Activated naive CD8-positive, alpha-beta T cell treated with anti-CD3 and anti-CD28 coated beads, Interleukin-2, amount 50 U/mL, for 24 hours (primary cell): ENCODE results near the gene MTHFD1L.

Experiments
- ATAC-seq: fragments of 150-1000 bp; cut with Tn5 transposase; one replicate; pipeline ENCODE4 v1.10.0; 2021
- DNase-seq: peaks from one replicate; pipeline ENCODE4 v3.0.0; 2021
- H3K27ac Mint-ChIP-seq: one replicate; pipeline ENCODE4 v1.8.0; 2021; ENCODE audit warnings: mild to moderate bottlenecking, mixed read lengths
- H3K27me3 Mint-ChIP-seq: one replicate; pipeline ENCODE4 v1.8.0; 2021; ENCODE audit warnings: mixed read lengths
- H3K36me3 Mint-ChIP-seq: one replicate; pipeline ENCODE4 v1.8.0; 2021; ENCODE audit warnings: low read depth, mixed read lengths
- H3K4me1 Mint-ChIP-seq: one replicate; pipeline ENCODE4 v1.8.0; 2021; ENCODE audit warnings: mixed read lengths
- H3K4me3 Mint-ChIP-seq: one replicate; pipeline ENCODE4 v1.8.0; 2021; ENCODE audit warnings: mild to moderate bottlenecking, moderate library complexity, mixed read lengths
- H3K9me3 Mint-ChIP-seq: one replicate; pipeline ENCODE4 v1.8.0; 2021; ENCODE audit warnings: mixed read lengths

The MTHFD1L gene

GRCh38 chr6:151141685-151142084 lies 276.2 kb downstream of the MTHFD1L start:
- Mint-ChIP-seq H3K9me3 (no peaks in the 10 kb centered on the region), H3K27me3 (peaks cover 2% of the 10 kb centered on the region), H3K4me3 (no peak overlapping the region), H3K27ac (no peak overlapping the region), H3K36me3 (no peaks in the 10 kb centered on the region), H3K4me1 (no peaks in the 10 kb centered on the region)
- ATAC-seq (no peak), DNase-seq (no peak)

GRCh38 chr6:151142676-151143075 lies 277.2 kb downstream of the MTHFD1L start:
- Mint-ChIP-seq H3K36me3 (no peaks in the 10 kb centered on the region), H3K4me3 (no peak overlapping the region), H3K4me1 (no peaks in the 10 kb centered on the region), H3K27me3 (peaks cover 2% of the 10 kb centered on the region), H3K27ac (no peak overlapping the region), H3K9me3 (no peaks in the 10 kb centered on the region)
- ATAC-seq (no peak), DNase-seq (no peak)

GRCh38 chr6:151143337-151143736 lies 277.8 kb downstream of the MTHFD1L start:
- H3K9me3 Mint-ChIP-seq, result no peaks in the 10 kb centered on the region
- no peaks in the 10 kb centered on the region for H3K4me1 Mint-ChIP-seq
- no peaks in the 10 kb centered on the region for H3K36me3 Mint-ChIP-seq
- peaks cover 2% of the 10 kb centered on the region for H3K27me3 Mint-ChIP-seq
- no peak overlapping the region for H3K4me3 Mint-ChIP-seq
- H3K27ac Mint-ChIP-seq, result no peak overlapping the region
- DNase-seq, result no peak
- no peak for ATAC-seq

GRCh38 chr6:151143806-151144205 lies 278.3 kb downstream of the MTHFD1L start:
- ATAC-seq, result no peak
- Mint-ChIP-seq H3K27ac (no peak overlapping the region), H3K4me1 (no peaks in the 10 kb centered on the region), H3K36me3 (no peaks in the 10 kb centered on the region), H3K27me3 (peaks cover 2% of the 10 kb centered on the region), H3K4me3 (no peak overlapping the region), H3K9me3 (no peaks in the 10 kb centered on the region)
- DNase-seq, result no peak

- Mint-ChIP-seq H3K27ac (no peak overlapping the region), H3K27me3 (peaks cover 17% of the 10 kb centered on the region), H3K4me3 (no peak overlapping the region), H3K36me3 (no peaks in the 10 kb centered on the region), H3K9me3 (no peaks in the 10 kb centered on the region), H3K4me1 (no peaks in the 10 kb centered on the region)
- DNase-seq, result no peak
- no peak for ATAC-seq
Measured at GRCh38 chr6:151147118-151147832, 281.8 kb downstream of the MTHFD1L start.

GRCh38 chr6:151148111-151148510 lies 282.6 kb downstream of the MTHFD1L start:
- ATAC-seq (no peak), DNase-seq (no peak)
- Mint-ChIP-seq H3K27ac (no peak overlapping the region), H3K36me3 (no peaks in the 10 kb centered on the region), H3K4me1 (no peaks in the 10 kb centered on the region), H3K4me3 (no peak overlapping the region), H3K9me3 (no peaks in the 10 kb centered on the region), H3K27me3 (peaks cover 17% of the 10 kb centered on the region)

- no peak overlapping the region for H3K27ac Mint-ChIP-seq
- H3K4me3 Mint-ChIP-seq, result no peak overlapping the region
- ATAC-seq, result no peak
- H3K27me3 Mint-ChIP-seq, result peaks cover 16% of the 10 kb centered on the region
- no peaks in the 10 kb centered on the region for H3K4me1 Mint-ChIP-seq
- no peaks in the 10 kb centered on the region for H3K9me3 Mint-ChIP-seq
- no peak for DNase-seq
- no peaks in the 10 kb centered on the region for H3K36me3 Mint-ChIP-seq
Measured at GRCh38 chr6:151149793-151150192, 284.3 kb downstream of the MTHFD1L start.
